GM19372 (cell line): ENCODE measurements around the gene RBBP8NL.

Source experiments
- ATAC-seq: cut with Tn5 transposase; IDR thresholded peaks from one replicate; pipeline ENCODE4 v1.9.1; 2021; ENCODE audit warnings: mild to moderate bottlenecking, low read depth, moderate library complexity; ENCODE audit not compliant: unreplicated experiment

The RBBP8NL gene

GRCh38 chr20:62462976-62463592 lies 35.7 kb upstream of the RBBP8NL start:
- ATAC-seq, result no peak

GRCh38 chr20:62461834-62462233 lies 34.5 kb upstream of the RBBP8NL start:
- no peak for ATAC-seq

GRCh38 chr20:62461157-62461556 lies 33.8 kb upstream of the RBBP8NL start:
- ATAC-seq, result no peak

GRCh38 chr20:62460678-62461077 lies 33.3 kb upstream of the RBBP8NL start:
- ATAC-seq, result no peak

GRCh38 chr20:62459488-62459887 lies 32.1 kb upstream of the RBBP8NL start:
- no peak for ATAC-seq

- ATAC-seq, result no peak
Observed at GRCh38 chr20:62458275-62459251, 31.2 kb upstream of the RBBP8NL start.

- ATAC-seq, result no peak
Observed at GRCh38 chr20:62457831-62458230, 30.5 kb upstream of the RBBP8NL start.

GRCh38 chr20:62457098-62457497 lies 29.8 kb upstream of the RBBP8NL start:
- no peak for ATAC-seq

- ATAC-seq, result no peak
Observed at GRCh38 chr20:62455929-62456328, 28.6 kb upstream of the RBBP8NL start.

GRCh38 chr20:62454904-62455636 lies 27.7 kb upstream of the RBBP8NL start:
- ATAC-seq, result no peak

- ATAC-seq, result no peak
Observed at GRCh38 chr20:62453186-62453808, 26.0 kb upstream of the RBBP8NL start.

- no peak for ATAC-seq
Observed at GRCh38 chr20:62452475-62453095, 25.2 kb upstream of the RBBP8NL start.

- ATAC-seq, result no peak
Observed at GRCh38 chr20:62451970-62452369, 24.6 kb upstream of the RBBP8NL start.

- ATAC-seq, result no peak
Observed at GRCh38 chr20:62451156-62451767, 23.9 kb upstream of the RBBP8NL start.

- ATAC-seq, result no peak
Observed at GRCh38 chr20:62449951-62450691, 22.8 kb upstream of the RBBP8NL start.

- no peak for ATAC-seq
Observed at GRCh38 chr20:62448788-62449187, 21.4 kb upstream of the RBBP8NL start.

- ATAC-seq, result no peak
Observed at GRCh38 chr20:62448038-62448437, 20.7 kb upstream of the RBBP8NL start.

- no peak for ATAC-seq
Observed at GRCh38 chr20:62446888-62447869, 19.8 kb upstream of the RBBP8NL start.
